Subcutaneous abdominal adipose tissue (tissue), 5 donors: Measurements from ENCODE around the gene PRAC2.
A peak's percentile ranks its signal among the peaks of the same experiment; 100 is the strongest.

Experiments used
- H3K27ac ChIP-seq: one replicate; pipeline ENCODE4 v1.7.0; 2013; ENCODE audit warnings: low read depth, mild to moderate bottlenecking, inconsistent platforms, low read length, moderate library complexity
- H3K27me3 ChIP-seq, 5 donors: one replicate each; pipeline ENCODE4 v1.7.0; 2013; ENCODE audit warnings: low read length in 5 of 5, inconsistent platforms in 1 of 5; ENCODE audit not compliant: control insufficient read depth in 5 of 5, insufficient read depth in 4 of 5
- H3K36me3 ChIP-seq, 5 donors: one replicate each; pipeline ENCODE4 v1.7.0; 2013; ENCODE audit warnings: low read length in 5 of 5; ENCODE audit not compliant: control insufficient read depth in 5 of 5, insufficient read depth in 5 of 5
- H3K4me1 ChIP-seq, 5 donors: one replicate each; pipeline ENCODE4 v1.7.0; 2013; ENCODE audit warnings: low read length in 5 of 5, mild to moderate bottlenecking in 3 of 5, moderate library complexity in 1 of 5; ENCODE audit not compliant: control insufficient read depth in 5 of 5, insufficient read depth in 5 of 5
- H3K4me3 ChIP-seq, 5 donors: one replicate each; pipeline ENCODE4 v1.7.0; 2013; ENCODE audit warnings: low read length in 5 of 5, low read depth in 1 of 5
- H3K9ac ChIP-seq, 5 donors: one replicate each; pipeline ENCODE4 v1.7.0; 2013; ENCODE audit warnings: low read length in 5 of 5, mild to moderate bottlenecking in 4 of 5, moderate library complexity in 3 of 5
- H3K9me3 ChIP-seq, 5 donors: one replicate each; pipeline ENCODE4 v1.7.0; 2013; ENCODE audit warnings: low read length in 5 of 5; ENCODE audit not compliant: control insufficient read depth in 5 of 5
- donor health status: healthy.
- donor health status: healthy.
- donor health status: healthy.
- donor health status: healthy.
- donor health status: healthy.

The PRAC2 gene

GRCh38 chr17:48722915-48723422, at the start of gene PRAC2:
Gene PRAC2, plus strand, starts transcription at chr17:48723185. Its CDS starts 1,226 bp downstream, at chr17:48724411.
- Histone ChIP-seq H3K27ac (no peak within 1 kb of the TSS), H3K27me3 (peaks cover 86 to 99% (median 90%) of the 10 kb centered on the region in 5 donors), H3K4me1 (peaks cover 0 to 46% (median 30%) of the 10 kb centered on the region in 5 donors), H3K4me3 (no peak within 1 kb of the TSS), H3K9me3 (no peaks in the 10 kb centered on the region), H3K9ac (no peak within 1 kb of the TSS), H3K36me3 (no peaks in the 10 kb centered on the region)

GRCh38 chr17:48676963-48677558, 45.9 kb upstream of the PRAC2 start:
- H3K36me3 ChIP-seq: no peaks in the 10 kb centered on the region
- no peak overlapping the region for H3K9ac ChIP-seq
- peaks cover 8 to 23% (median 20%) of the 10 kb centered on the region in 5 donors for H3K27me3 ChIP-seq
- peaks cover 0 to 9% (median 6%) of the 10 kb centered on the region in 5 donors for H3K4me1 ChIP-seq
- H3K9me3 ChIP-seq: no peaks in the 10 kb centered on the region
- no peak overlapping the region for H3K4me3 ChIP-seq
- H3K27ac ChIP-seq: no peak overlapping the region

GRCh38 chr17:48678141-48678971, 44.6 kb upstream of the PRAC2 start:
- Histone ChIP-seq H3K27me3 (peaks cover 8 to 26% (median 20%) of the 10 kb centered on the region in 5 donors), H3K36me3 (no peaks in the 10 kb centered on the region), H3K4me1 (peaks cover 0 to 6% (median 4%) of the 10 kb centered on the region in 5 donors), H3K27ac (no peak overlapping the region), H3K9ac (peak overlapping the region in 1 of 5 donors; percentile 57), H3K4me3 (peak overlapping the region in 1 of 5 donors; percentile 13), H3K9me3 (no peaks in the 10 kb centered on the region)

- H3K36me3 ChIP-seq: no peaks in the 10 kb centered on the region
- H3K27ac ChIP-seq: no peak overlapping the region
- peaks cover 8 to 23% (median 22%) of the 10 kb centered on the region in 5 donors for H3K27me3 ChIP-seq
Observed at GRCh38 chr17:48679385-48680096, 43.4 kb upstream of the PRAC2 start.

GRCh38 chr17:48681609-48682008, 41.4 kb upstream of the PRAC2 start:
- no peak overlapping the region for H3K9ac ChIP-seq
- H3K36me3 ChIP-seq: no peaks in the 10 kb centered on the region
- H3K9me3 ChIP-seq: no peaks in the 10 kb centered on the region
- H3K27ac ChIP-seq: no peak overlapping the region
- H3K4me1 ChIP-seq: peaks cover 0 to 6% (median 4%) of the 10 kb centered on the region in 5 donors
- H3K27me3 ChIP-seq: peaks cover 8 to 24% (median 19%) of the 10 kb centered on the region in 5 donors
- no peak overlapping the region for H3K4me3 ChIP-seq

More at GRCh38 chr17:48679385-48680096, 43.4 kb upstream of the PRAC2 start:
- no peak overlapping the region for H3K4me3 ChIP-seq
- H3K9me3 ChIP-seq: no peaks in the 10 kb centered on the region
- H3K4me1 ChIP-seq: peaks cover 0 to 6% (median 4%) of the 10 kb centered on the region in 5 donors
- no peak overlapping the region for H3K9ac ChIP-seq

GRCh38 chr17:48690655-48691054, 32.3 kb upstream of the PRAC2 start:
- peaks cover 0 to 6% (median 0%) of the 10 kb centered on the region in 5 donors for H3K27me3 ChIP-seq
- no peak overlapping the region for H3K4me3 ChIP-seq

GRCh38 chr17:48692049-48692448, 30.9 kb upstream of the PRAC2 start:
- no peak overlapping the region for H3K4me3 ChIP-seq
- H3K9ac ChIP-seq: no peak overlapping the region
- H3K9me3 ChIP-seq: peaks cover 0 to 4% (median 0%) of the 10 kb centered on the region in 5 donors
- H3K27me3 ChIP-seq: peaks cover 0 to 11% (median 0%) of the 10 kb centered on the region in 5 donors
- no peaks in the 10 kb centered on the region for H3K36me3 ChIP-seq
- H3K27ac ChIP-seq: no peak overlapping the region
- no peaks in the 10 kb centered on the region for H3K4me1 ChIP-seq

More at GRCh38 chr17:48690655-48691054, 32.3 kb upstream of the PRAC2 start:
- H3K36me3 ChIP-seq: no peaks in the 10 kb centered on the region
- peaks cover 0 to 4% (median 0%) of the 10 kb centered on the region in 5 donors for H3K9me3 ChIP-seq
- no peak overlapping the region for H3K9ac ChIP-seq
- no peak overlapping the region for H3K27ac ChIP-seq
- no peaks in the 10 kb centered on the region for H3K4me1 ChIP-seq

- Histone ChIP-seq H3K27ac (no peak overlapping the region), H3K27me3 (peaks cover 0 to 8% (median under 1%) of the 10 kb centered on the region in 5 donors), H3K4me3 (no peak overlapping the region), H3K9me3 (peaks cover 0 to 4% (median 0%) of the 10 kb centered on the region in 5 donors), H3K36me3 (no peaks in the 10 kb centered on the region), H3K9ac (no peak overlapping the region), H3K4me1 (no peaks in the 10 kb centered on the region)
Observed at GRCh38 chr17:48693178-48693577, 29.8 kb upstream of the PRAC2 start.

- H3K27me3 ChIP-seq: peaks cover 14 to 43% (median 33%) of the 10 kb centered on the region in 5 donors
- no peak overlapping the region for H3K4me3 ChIP-seq
- H3K4me1 ChIP-seq: no peaks in the 10 kb centered on the region
- no peaks in the 10 kb centered on the region for H3K36me3 ChIP-seq
- H3K9me3 ChIP-seq: no peaks in the 10 kb centered on the region
- H3K27ac ChIP-seq: no peak overlapping the region
- no peak overlapping the region for H3K9ac ChIP-seq
Observed at GRCh38 chr17:48701864-48702532, 21.0 kb upstream of the PRAC2 start.
